GM21423 (cell line): ENCODE results near the gene LCLAT1.
A peak's percentile ranks its signal among the peaks of the same experiment; 100 is the strongest.
"Not testable (repeated sequence)": the region's sequence is repeated elsewhere in the genome, so short reads cannot be mapped to it uniquely, and the experiment has no call there.

ENCODE experiments used
- ATAC-seq: cut with Tn5 transposase; IDR thresholded peaks from one replicate; pipeline ENCODE4 v1.9.1; 2021; ENCODE audit warnings: mild to moderate bottlenecking, moderate library complexity; ENCODE audit not compliant: unreplicated experiment

Gene LCLAT1

DNA sequence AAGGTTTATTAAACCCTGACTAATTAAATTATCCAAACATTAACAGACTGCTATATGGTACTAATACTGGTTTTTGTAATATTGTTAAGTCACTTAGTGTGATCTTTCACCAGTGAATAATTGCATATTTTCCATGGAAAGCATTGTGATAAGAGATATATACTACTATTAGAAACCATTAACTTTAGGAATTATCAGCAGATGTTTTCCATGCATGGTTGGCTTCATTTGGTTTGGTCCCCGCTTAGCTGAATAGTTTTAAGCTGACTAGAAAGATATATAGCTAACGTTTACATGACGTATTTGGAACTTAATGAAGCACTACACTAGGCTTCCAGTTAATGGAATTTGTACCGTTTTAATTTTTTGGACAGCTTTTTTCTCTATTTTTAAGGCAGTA is 37.9 kb downstream of the LCLAT1 start:
- no peak for ATAC-seq

- no peak for ATAC-seq
These were observed 39.6 kb downstream of the LCLAT1 start for GRCh38 chr2:30486655-30487054.

- no peak for ATAC-seq
These were observed 40.6 kb downstream of the LCLAT1 start for GRCh38 chr2:30487603-30488002.

GRCh38 chr2:30488012-30488659 is 41.1 kb downstream of the LCLAT1 start:
- no peak for ATAC-seq

DNA sequence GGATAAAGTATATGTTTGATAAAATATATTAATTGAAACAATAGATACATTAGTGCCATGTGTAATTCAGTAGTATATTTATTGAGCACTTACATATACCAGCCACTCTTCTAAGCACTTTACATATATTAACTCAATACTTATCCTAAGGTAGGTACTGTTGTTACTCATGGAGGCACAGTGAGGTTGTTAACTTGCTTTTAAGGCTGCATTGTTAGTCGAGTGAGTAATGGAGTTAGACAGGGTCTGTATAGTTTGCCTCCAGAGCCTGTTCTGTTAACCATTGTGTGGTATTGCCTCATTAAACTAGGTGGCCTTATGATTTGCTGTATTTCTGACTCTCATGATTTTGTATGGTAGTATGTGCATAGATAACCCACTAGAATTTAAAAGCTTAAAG is 44.2 kb downstream of the LCLAT1 start:
- no peak for ATAC-seq

GRCh38 chr2:30492185-30492584 is 45.1 kb downstream of the LCLAT1 start:
- ATAC-seq: no peak

DNA sequence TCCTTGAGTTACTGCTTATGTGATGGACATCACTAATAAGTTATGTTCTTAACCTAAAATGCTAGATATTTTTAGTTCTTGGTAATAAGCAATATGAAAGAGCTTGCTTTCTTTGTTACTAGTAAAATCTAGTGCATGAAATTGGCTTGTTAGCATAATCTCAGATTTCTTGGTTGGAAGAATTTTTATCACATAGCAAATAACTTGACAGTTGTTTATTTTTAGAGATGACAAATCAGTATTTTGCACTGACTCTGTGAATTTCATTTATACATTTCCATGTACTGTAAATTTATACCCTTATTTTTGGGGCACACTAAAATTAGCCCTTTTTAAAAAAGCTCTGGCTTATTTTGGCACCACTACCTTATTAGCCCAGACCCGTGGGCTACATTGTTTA is 45.6 kb downstream of the LCLAT1 start:
- no peak for ATAC-seq

DNA sequence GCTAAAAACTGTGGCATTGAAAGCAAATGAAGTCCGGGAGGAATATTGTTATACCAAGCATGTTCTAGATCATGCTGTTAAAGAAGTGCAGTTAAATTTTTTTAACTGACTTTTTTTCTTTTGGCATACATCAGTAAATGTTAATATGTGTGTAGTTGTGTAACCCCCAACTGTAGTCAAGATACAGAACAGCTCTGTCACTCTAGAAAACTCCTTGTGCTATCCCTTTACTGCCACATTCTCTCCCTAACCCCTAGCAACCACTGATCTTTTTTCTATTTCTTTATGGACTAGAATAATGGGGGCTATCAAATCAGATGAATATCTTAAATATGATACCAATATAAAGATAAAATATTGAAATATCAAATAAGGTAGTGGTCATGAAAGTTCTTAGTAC is 46.4 kb downstream of the LCLAT1 start:
- ATAC-seq: no peak

DNA sequence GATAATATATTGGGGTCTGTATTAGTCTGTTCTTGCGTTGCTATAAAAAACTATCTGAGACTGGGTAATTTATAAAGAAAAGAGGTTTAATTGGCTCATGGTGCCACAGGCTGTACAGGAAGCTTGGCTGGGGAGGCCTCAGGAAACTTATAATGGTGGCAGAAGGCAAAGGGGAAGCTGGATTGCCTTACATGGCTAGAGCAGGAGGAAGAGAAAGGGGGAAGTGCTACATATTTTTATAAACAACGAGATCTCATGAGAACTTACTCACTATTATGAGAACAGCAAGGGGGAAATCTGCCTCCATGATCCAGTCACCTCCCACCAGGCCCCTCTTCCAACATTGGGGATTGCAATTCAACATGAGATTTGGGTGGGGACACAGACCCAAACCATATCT is 48.9 kb downstream of the LCLAT1 start:
- ATAC-seq: not testable (repeated sequence)

GRCh38 chr2:30499681-30500080 is 52.6 kb downstream of the LCLAT1 start:
- no peak for ATAC-seq

- ATAC-seq: no peak
These were observed 53.7 kb downstream of the LCLAT1 start for GRCh38 chr2:30500699-30501098.

GRCh38 chr2:30502310-30502709 is 55.3 kb downstream of the LCLAT1 start:
- ATAC-seq: no peak

DNA sequence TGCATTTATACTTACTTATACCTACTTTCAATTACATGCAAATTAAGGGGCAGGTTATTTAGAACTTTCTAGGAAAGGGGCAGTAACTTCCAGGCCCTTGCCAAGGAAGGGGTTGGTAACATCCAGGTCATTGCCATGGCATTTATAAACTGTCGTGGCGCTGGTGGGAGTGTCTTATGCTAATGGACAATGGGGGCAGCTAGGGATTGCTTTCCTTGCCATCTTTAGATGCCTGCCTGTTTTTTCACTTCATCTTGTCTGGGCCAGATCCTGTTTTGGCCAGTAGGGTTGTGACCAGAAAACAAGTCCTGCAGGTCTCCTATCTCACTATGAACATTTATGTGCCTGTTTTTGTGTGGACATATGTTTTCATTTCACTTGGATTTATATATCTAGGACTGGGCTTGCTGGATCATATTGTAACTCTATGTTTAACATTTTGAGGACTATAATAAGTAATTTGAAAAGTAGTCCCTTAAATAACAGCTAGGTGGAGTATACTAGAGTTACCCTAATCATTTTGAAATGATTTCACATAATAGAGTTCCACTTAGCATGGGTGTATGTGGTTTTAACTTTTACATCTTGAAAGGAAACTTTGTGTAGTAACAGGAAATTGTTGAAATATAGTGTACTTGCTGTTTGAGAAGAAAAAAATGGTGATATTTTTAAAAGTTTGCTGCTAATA is 56.1 kb downstream of the LCLAT1 start:
- ATAC-seq: peak; percentile 39

- ATAC-seq: peak; percentile 36
These were observed 56.6 kb downstream of the LCLAT1 start for GRCh38 chr2:30503695-30504052.

- no peak for ATAC-seq
These were observed 57.7 kb downstream of the LCLAT1 start for GRCh38 chr2:30504731-30505130.

DNA sequence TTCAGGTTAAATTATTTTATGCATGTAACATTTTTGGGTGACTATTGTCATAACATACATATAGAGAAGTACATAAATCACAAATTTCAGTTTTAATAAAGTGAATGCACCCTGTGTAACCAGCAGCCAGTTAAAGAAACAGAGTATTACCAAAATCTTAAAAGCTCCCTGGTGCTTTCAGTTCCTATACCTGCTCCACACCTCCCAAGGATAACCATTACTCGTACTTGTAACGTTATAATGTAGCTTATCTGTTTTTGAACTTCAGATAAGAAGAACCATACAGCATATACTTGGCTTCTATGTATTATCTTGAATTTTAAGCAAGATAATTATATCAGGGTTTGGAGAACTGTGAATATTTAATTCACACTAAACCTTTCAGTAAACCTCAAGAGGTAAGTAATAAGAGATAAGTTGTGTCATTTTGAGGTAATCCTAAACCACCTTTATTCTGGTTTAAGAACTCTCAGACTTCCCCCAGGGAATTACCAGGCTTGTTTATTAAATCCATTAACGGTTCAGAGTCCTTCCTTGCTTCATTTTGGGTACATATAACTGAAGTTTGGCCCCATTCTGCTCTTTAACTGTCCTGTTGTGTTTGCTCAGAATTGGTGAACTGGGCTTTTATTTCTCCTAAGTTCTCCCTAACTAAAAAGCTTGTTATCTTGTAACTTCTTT is 58.6 kb downstream of the LCLAT1 start:
- ATAC-seq: no peak

DNA sequence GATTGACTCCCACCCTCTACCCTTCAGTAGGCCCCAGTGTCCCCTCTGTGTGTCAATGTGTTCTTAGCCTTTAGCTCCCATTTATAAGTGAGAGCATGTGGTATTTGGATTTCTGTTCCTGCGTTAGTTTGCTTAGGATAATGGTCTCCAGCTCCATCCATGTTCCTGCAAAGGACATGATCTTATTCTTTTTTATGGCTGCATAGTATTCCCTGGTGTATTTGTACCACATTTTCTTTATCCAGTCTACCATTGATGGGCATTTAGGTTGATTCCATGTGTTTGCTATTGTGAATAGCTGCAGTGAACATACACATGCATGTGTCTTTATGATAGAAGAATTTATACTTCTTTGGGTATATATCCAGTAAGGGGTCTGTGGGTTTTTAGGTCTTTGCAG is 60.4 kb downstream of the LCLAT1 start:
- not testable (repeated sequence) for ATAC-seq

DNA sequence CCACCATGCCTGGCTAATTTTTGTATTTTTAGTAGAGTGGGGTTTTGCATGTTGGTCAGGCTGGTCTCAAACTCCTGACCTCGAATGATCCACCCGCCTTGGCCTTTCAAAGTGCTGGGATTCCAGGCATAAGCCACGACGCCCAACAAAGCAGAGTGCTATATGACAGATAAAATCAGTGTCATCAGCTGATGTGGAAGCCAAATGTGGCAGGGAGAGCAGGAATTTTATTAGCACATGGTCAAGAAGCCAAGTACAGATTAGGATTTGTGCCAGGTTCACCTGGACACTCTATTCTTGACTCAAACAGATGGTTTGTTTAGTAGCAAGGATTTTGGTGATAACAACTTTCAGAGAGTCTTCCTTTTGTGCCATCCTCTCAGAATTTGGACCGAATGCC is 62.7 kb downstream of the LCLAT1 start:
- no peak for ATAC-seq

GRCh38 chr2:30510409-30510808 is 63.4 kb downstream of the LCLAT1 start:
- ATAC-seq: no peak

- ATAC-seq: no peak
These were observed 64.4 kb downstream of the LCLAT1 start for GRCh38 chr2:30511122-30512083.

DNA sequence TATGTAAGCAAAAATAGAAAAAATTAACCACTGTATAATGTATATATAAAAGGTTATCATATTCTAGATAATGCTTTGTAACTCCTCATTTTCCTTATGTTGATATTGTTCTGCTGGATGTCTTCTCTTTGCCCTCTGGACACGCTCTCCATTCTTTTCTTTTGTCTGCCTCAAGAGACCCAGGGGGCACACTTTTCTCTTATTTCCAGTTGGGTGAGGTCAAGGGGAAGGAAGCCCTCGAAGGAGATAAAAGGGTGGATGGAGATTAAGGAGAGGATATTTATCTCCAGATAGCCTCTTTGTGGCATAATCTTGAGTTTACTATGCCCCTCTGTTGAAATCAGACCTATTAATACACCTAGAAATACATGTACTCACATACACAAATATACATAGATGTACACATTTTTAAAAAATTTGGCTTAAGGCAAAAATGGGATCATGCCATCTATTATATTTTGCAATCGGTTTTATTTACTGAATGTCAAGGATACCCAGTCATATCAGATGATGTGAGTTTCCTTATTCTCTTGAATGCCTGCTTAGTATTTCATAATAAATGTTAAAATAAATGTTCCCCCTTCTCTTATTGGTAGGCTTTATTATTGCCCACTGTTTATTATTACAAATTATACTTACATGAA is 65.3 kb downstream of the LCLAT1 start:
- no peak for ATAC-seq
